ENCODE results near the gene PSMD13.

- TF ChIP-seq CTCF (IDR thresholded peaks at IDR 0.05; ENCODE audit: poor library complexity) (no peak), EZH2phosphoT487 (IDR thresholded peaks at IDR 0.05; ENCODE audit: low read depth, severe bottlenecking, unreplicated experiment) (no peak)
Measured at GRCh38 chr11:211295-211694, 25.5 kb upstream of the PSMD13 start.

Data from hepatocyte (in vitro differentiated cells).